Upper lobe of left lung (tissue), 6 donors: Measurements from ENCODE around the gene ABT1. TPM values are rescaled to one million over a fixed set of nuclear protein-coding genes. Genes with fewer than 3 reads are reported as not detected.

Experiments
- ATAC-seq, 2 donors: fragments of 200-7000 bp; cut with Tn5 transposase; one replicate each; pipeline ENCODE4 v1.9.1; 2022; ENCODE audit warnings: mild to moderate bottlenecking in 2 of 2, moderate library complexity in 2 of 2; ENCODE audit not compliant: low FRiP score in 2 of 2
- DNase-seq, 2 donors: peaks; one replicate each; pipeline ENCODE4 v3.0.0-alpha.2; 2019 to 2020
- H3K27ac ChIP-seq, 4 donors: fragments of 200-600 bp; sonication (generic); one replicate each; pipeline ENCODE4 v1.5.1; 2016 to 2019
- H3K27me3 ChIP-seq, 4 donors: fragments of 200-600 bp; sonication (generic); one replicate each; pipeline ENCODE4 v1.5.1; 2017 to 2019
- H3K36me3 ChIP-seq, 4 donors: fragments of 200-600 bp; sonication (generic); one replicate each; pipeline ENCODE4 v1.5.1; 2016 to 2019
- H3K4me1 ChIP-seq, 4 donors: fragments of 200-600 bp; sonication (generic); one replicate each; pipeline ENCODE4 v1.5.1; 2018 to 2019
- H3K4me3 ChIP-seq, 4 donors: fragments of 200-600 bp; sonication (generic); one replicate each; pipeline ENCODE4 v1.5.1; 2017 to 2019; ENCODE audit warnings: mild to moderate bottlenecking in 2 of 4, moderate library complexity in 1 of 4
- H3K9me3 ChIP-seq, 4 donors: fragments of 200-600 bp; sonication (generic); one replicate each; pipeline ENCODE4 v1.5.1; 2018 to 2019
- EP300 ChIP-seq, 4 donors: sonication (generic); formaldehyde crosslinking; IDR thresholded peaks; one replicate each; pipeline ENCODE4 v1.5.1; 2017; ENCODE audit warnings: antibody characterized with exemption in 4 of 4, control low read depth in 2 of 4
- WGBS, 2 donors: methylation state at CpG; one replicate each; pipeline ENCODE4 v1.1.5; 2017 to 2018; 5-methylcytosine and 5-hydroxymethylcytosine counted together
- total RNA-seq, 6 donors: library from RNA; depleted of rRNA in 4 of 6; stranded (reverse); fragments of >200 nt in 4 of 6; gene quantifications; one replicate each; pipeline versions ENCODE4 v1.1.0 to v1.2.1, GENCODE V29; 2016 to 2021
- TF ChIP-seq, protein P1 (sequence below), 6 experiments: fragments of 450-650 bp in 4 of 6; fragments of 200-600 bp in 2 of 6; sonication (generic) in 2 of 6; IDR thresholded peaks; one replicate each; pipeline ENCODE4 v1.5.1; 2016 to 2019; ENCODE audit warnings: antibody characterized with exemption in 6 of 6
- donor health status: DM: no; HTN: no; CAD: no; lungs with moderate emphysema.
- donor health status: DM: no; HTN: yes; CAD: no; lungs with severe emphysema.

ABT1 gene
- total RNA-seq, 6 donors from 2014 or later = 6.3 to 22.5 (median 15.4) TPM

DNA sequence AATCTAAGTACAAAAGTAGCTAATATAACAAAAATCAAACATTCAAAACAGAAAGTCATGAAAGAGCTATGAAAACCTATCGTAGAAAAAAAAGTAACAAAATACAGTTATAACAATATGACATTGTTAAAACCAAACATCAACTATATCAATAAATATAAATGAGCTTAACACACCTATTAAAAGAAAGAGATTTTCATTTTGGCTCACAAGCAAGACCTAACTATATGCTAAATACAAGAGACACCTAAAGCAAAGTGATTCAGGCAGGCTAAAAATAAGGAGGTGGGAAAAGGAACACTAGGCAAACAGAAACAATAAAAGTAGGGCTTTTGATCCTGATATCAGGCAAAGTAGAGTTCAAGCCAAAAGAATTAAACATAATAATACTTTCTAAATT, 49.3 kb downstream of the ABT1 start:
- Histone ChIP-seq H3K27ac (no peak overlapping the region), H3K4me3 (no peak overlapping the region), H3K36me3 (peaks cover 25 to 32% (median 26%) of the 10 kb centered on the region in 4 donors), H3K27me3 (no peaks in the 10 kb centered on the region), H3K4me1 (no peaks in the 10 kb centered on the region), H3K9me3 (peaks cover 2 to 28% (median 6%) of the 10 kb centered on the region in 4 donors)
- WGBS, 2 donors = 93 to 100% methylated on average over 1 of the region's 1 CpG
- no peak for ATAC-seq
- DNase-seq = no peak
- TF ChIP-seq EP300 (IDR thresholded peaks at IDR 0.05) = no peak
- TF ChIP-seq, protein P1, sequence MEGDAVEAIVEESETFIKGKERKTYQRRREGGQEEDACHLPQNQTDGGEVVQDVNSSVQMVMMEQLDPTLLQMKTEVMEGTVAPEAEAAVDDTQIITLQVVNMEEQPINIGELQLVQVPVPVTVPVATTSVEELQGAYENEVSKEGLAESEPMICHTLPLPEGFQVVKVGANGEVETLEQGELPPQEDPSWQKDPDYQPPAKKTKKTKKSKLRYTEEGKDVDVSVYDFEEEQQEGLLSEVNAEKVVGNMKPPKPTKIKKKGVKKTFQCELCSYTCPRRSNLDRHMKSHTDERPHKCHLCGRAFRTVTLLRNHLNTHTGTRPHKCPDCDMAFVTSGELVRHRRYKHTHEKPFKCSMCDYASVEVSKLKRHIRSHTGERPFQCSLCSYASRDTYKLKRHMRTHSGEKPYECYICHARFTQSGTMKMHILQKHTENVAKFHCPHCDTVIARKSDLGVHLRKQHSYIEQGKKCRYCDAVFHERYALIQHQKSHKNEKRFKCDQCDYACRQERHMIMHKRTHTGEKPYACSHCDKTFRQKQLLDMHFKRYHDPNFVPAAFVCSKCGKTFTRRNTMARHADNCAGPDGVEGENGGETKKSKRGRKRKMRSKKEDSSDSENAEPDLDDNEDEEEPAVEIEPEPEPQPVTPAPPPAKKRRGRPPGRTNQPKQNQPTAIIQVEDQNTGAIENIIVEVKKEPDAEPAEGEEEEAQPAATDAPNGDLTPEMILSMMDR (IDR thresholded peaks at IDR 0.05) = no peak

Other genes starting within 250 kb of the ABT1 start
- gene BTN3A2, start 231.8 kb upstream of the ABT1 start, total RNA-seq = 10 to 100 TPM; 30.1 to 71.2 (median 54.2) TPM
- 10 to 100 TPM; 12.2 to 59.7 (median 26.3) TPM for gene BTN2A2, start 213.8 kb upstream of the ABT1 start, total RNA-seq
- gene BTN3A1, start 194.7 kb upstream of the ABT1 start, total RNA-seq = 10 to 100 TPM; 24.9 to 55.8 (median 34.6) TPM
- gene BTN3A3, start 156.4 kb upstream of the ABT1 start, total RNA-seq = 10 to 100 TPM; 18.7 to 51.3 (median 38.0) TPM
- gene BTN2A1, start 139.0 kb upstream of the ABT1 start, total RNA-seq = 10 to 100 TPM; 17.2 to 34.6 (median 21.2) TPM
- gene BTN1A1, start 96.7 kb upstream of the ABT1 start, total RNA-seq = not detected
- gene HMGN4, start 58.6 kb upstream of the ABT1 start, total RNA-seq = 10 to 100 TPM; 35.6 to 76.7 (median 45.5) TPM
- 10 to 100 TPM in 5 of 6 donors, 1 to 10 TPM in 1; 9.1 to 27.3 (median 17.1) TPM for gene ZNF322, start 62.8 kb downstream of the ABT1 start, total RNA-seq